ENCODE data around the gene ARHGEF39. TPM values are rescaled to one million over a fixed set of nuclear protein-coding genes. Genes with fewer than 3 reads are reported as not detected.

Gene ARHGEF39
- total RNA-seq, 1 experiment from 2014 or later: 15.4 TPM

- no peak overlapping the region for H3K4me3 Mint-ChIP-seq (ENCODE audit: low read depth, unreplicated experiment)
- TF ChIP-seq, protein P1, sequence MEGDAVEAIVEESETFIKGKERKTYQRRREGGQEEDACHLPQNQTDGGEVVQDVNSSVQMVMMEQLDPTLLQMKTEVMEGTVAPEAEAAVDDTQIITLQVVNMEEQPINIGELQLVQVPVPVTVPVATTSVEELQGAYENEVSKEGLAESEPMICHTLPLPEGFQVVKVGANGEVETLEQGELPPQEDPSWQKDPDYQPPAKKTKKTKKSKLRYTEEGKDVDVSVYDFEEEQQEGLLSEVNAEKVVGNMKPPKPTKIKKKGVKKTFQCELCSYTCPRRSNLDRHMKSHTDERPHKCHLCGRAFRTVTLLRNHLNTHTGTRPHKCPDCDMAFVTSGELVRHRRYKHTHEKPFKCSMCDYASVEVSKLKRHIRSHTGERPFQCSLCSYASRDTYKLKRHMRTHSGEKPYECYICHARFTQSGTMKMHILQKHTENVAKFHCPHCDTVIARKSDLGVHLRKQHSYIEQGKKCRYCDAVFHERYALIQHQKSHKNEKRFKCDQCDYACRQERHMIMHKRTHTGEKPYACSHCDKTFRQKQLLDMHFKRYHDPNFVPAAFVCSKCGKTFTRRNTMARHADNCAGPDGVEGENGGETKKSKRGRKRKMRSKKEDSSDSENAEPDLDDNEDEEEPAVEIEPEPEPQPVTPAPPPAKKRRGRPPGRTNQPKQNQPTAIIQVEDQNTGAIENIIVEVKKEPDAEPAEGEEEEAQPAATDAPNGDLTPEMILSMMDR (IDR thresholded peaks at IDR 0.05; ENCODE audit: unreplicated experiment): no peak
- CTCF ChIA-PET: interaction anchor here (1.9 kb wide), 1 partner anchor 30 kb away, joined by 5 read pairs; no protein-coding TSS in a partner anchor
- peaks cover 47% of the 10 kb centered on the region for H3K4me1 Mint-ChIP-seq (ENCODE audit: low read depth, unreplicated experiment)
- intact Hi-C loops (cut with micrococcal nuclease; ENCODE audit: unreplicated experiment): loop anchor here (10.0 kb wide), 1 partner anchor 69 kb away; the partner anchor contains the start of genes CREB3 and TLN1
- H3K27me3 Mint-ChIP-seq (ENCODE audit: unreplicated experiment): no peaks in the 10 kb centered on the region
- DNase-seq: no peak
- no TSS peak for BruUV-seq (replicated peaks)
- H3K27ac Mint-ChIP-seq (ENCODE audit: unreplicated experiment): no peak overlapping the region
- H3K36me3 Mint-ChIP-seq (ENCODE audit: insufficient read depth, unreplicated experiment): peaks cover 16% of the 10 kb centered on the region
- H3K9me3 Mint-ChIP-seq (ENCODE audit: low read depth, unreplicated experiment): peaks cover 3% of the 10 kb centered on the region
These were observed 1.1 kb upstream of the ARHGEF39 start for GRCh38 chr9:35666045-35666444.

GRCh38 chr9:35665471-35665818, 450 bp upstream of the ARHGEF39 start:
- TF ChIP-seq, protein P1 (IDR thresholded peaks at IDR 0.05; ENCODE audit: unreplicated experiment): no peak

DNA sequence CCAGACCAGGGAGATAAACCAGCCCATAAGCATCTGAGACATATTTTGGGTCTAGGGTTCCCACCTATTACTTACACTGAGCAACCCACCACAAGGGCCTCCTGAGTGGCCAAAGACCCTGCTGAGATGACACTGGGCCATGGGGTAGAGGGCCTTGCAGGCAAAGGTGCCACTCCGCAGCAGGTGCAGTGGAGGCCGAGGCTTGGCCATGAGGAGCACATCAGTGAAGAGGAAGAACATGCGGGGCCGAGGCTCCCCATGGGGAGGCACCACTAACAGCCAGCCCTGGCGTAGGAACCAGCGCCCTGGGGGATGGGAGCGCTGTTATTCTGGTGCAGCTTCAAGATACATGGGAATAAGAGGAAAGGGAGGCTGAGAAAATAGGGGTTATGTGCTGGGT, 2.6 kb downstream of the ARHGEF39 start:
- H3K27ac Mint-ChIP-seq (ENCODE audit: unreplicated experiment): peak overlapping the region; percentile 21
- H3K36me3 Mint-ChIP-seq (ENCODE audit: insufficient read depth, unreplicated experiment): peaks cover 42% of the 10 kb centered on the region
- no peaks in the 10 kb centered on the region for H3K27me3 Mint-ChIP-seq (ENCODE audit: unreplicated experiment)
- intact Hi-C loops (cut with micrococcal nuclease; ENCODE audit: unreplicated experiment): loop anchor here (5.0 to 10.0 kb wide), 2 partner anchors 35 to 72 kb away; partner anchors contain the start of genes CREB3 and TLN1
- TF ChIP-seq, protein P1 (IDR thresholded peaks at IDR 0.05; ENCODE audit: unreplicated experiment): no peak
- CTCF ChIA-PET: interaction anchor here (1.8 to 2.1 kb wide), 2 partner anchors 16 to 34 kb away, joined by 4 to 10 read pairs; no protein-coding TSS in a partner anchor
- no TSS peak for BruUV-seq (replicated peaks)
- peaks cover 2% of the 10 kb centered on the region for H3K9me3 Mint-ChIP-seq (ENCODE audit: low read depth, unreplicated experiment)
- no peak for DNase-seq
- peaks cover 33% of the 10 kb centered on the region for H3K4me1 Mint-ChIP-seq (ENCODE audit: low read depth, unreplicated experiment)
- H3K4me3 Mint-ChIP-seq (ENCODE audit: low read depth, unreplicated experiment): no peak overlapping the region

More at GRCh38 chr9:35665471-35665818, 450 bp upstream of the ARHGEF39 start:
- CTCF ChIA-PET: interaction anchor here (0.6 to 1.9 kb wide), 6 partner anchors 8 to 280 kb away, joined by 3 to 6 read pairs (median 4); partner anchors contain the start of genes CA9, CREB3, TLN1 and TPM2
- Mint-ChIP-seq H3K4me1 (ENCODE audit: low read depth, unreplicated experiment) (peaks cover 47% of the 10 kb centered on the region), H3K27me3 (ENCODE audit: unreplicated experiment) (no peaks in the 10 kb centered on the region), H3K27ac (ENCODE audit: unreplicated experiment) (no peak overlapping the region), H3K9me3 (ENCODE audit: low read depth, unreplicated experiment) (peaks cover 3% of the 10 kb centered on the region), H3K4me3 (ENCODE audit: low read depth, unreplicated experiment) (peak overlapping the region; percentile 81), H3K36me3 (ENCODE audit: insufficient read depth, unreplicated experiment) (peaks cover 17% of the 10 kb centered on the region)
- no TSS peak for BruUV-seq (replicated peaks)
- intact Hi-C loops (cut with micrococcal nuclease; ENCODE audit: unreplicated experiment): loop anchor here (10.0 kb wide), 1 partner anchor 69 kb away; the partner anchor contains the start of genes CREB3 and TLN1
- DNase-seq: no peak

DNA sequence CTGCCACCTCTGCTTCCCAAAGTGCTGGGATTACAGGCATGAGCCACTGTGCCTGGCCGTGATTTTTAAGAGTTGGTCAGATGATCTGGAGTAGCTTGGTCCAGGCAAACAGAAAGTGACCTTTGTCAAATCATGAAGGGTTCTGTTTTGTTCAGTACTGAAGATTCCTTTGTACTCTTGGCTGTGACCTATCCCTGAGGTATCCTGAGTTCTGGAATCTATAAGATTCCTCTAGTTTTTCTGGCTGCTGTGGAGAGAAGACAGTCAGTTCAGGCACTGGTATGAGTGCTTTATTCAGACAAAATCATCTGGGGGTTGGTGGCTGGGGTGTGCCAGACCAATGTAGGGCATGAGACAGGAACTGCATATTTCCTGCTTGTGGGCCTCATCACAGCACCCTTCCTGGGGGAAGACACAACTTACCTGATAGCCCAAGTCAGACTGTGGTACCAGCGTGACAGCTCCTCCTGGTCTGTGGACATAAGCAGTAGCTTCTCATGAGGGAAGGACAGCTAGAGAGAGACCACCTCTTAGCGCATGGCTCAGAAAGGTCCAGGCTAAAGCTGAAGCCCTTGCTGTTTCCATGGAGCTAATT, 3.1 kb downstream of the ARHGEF39 start:
- H3K9me3 Mint-ChIP-seq (ENCODE audit: low read depth, unreplicated experiment): no peaks in the 10 kb centered on the region
- H3K27me3 Mint-ChIP-seq (ENCODE audit: unreplicated experiment): no peaks in the 10 kb centered on the region
- DNase-seq: no peak
- TF ChIP-seq, protein P1 (IDR thresholded peaks at IDR 0.05; ENCODE audit: unreplicated experiment): no peak
- intact Hi-C loops (cut with micrococcal nuclease; ENCODE audit: unreplicated experiment): loop anchor here (5.0 to 10.0 kb wide), 2 partner anchors 35 to 73 kb away; partner anchors contain the start of genes CREB3 and TLN1
- H3K4me3 Mint-ChIP-seq (ENCODE audit: low read depth, unreplicated experiment): no peak overlapping the region
- CTCF ChIA-PET: interaction anchor here (0.5 to 2.1 kb wide), 6 partner anchors 15 to 74 kb away, joined by 3 to 10 read pairs (median 4); partner anchors contain the start of genes CREB3, TLN1 and TPM2
- peak overlapping the region; percentile 21 for H3K27ac Mint-ChIP-seq (ENCODE audit: unreplicated experiment)
- peaks cover 47% of the 10 kb centered on the region for H3K36me3 Mint-ChIP-seq (ENCODE audit: insufficient read depth, unreplicated experiment)
- BruUV-seq (replicated peaks): no TSS peak
- H3K4me1 Mint-ChIP-seq (ENCODE audit: low read depth, unreplicated experiment): peaks cover 29% of the 10 kb centered on the region
